ENCODE results near the gene CHST11.
A peak's percentile ranks its signal among the peaks of the same experiment; 100 is the strongest.

CHST11 gene

GRCh38 chr12:104609445-104609844 is 152.7 kb downstream of the CHST11 start:
- no peak for DNase-seq

GRCh38 chr12:104610513-104611235 is 153.9 kb downstream of the CHST11 start:
- no peak for DNase-seq

- DNase-seq = no peak
Observed at GRCh38 chr12:104611671-104612070, 154.9 kb downstream of the CHST11 start.

GRCh38 chr12:104613372-104613771 is 156.6 kb downstream of the CHST11 start:
- DNase-seq = peak in 1 of 3 donors; percentile 24

GRCh38 chr12:104615048-104615561 is 158.4 kb downstream of the CHST11 start:
- no peak for DNase-seq

GRCh38 chr12:104618691-104619090 is 161.9 kb downstream of the CHST11 start:
- no peak for DNase-seq

GRCh38 chr12:104619305-104619704 is 162.6 kb downstream of the CHST11 start:
- no peak for DNase-seq

- DNase-seq = no peak
Observed at GRCh38 chr12:104620837-104621531, 164.2 kb downstream of the CHST11 start.

- DNase-seq = peak in 1 of 3 donors; percentile 36
Observed at GRCh38 chr12:104622928-104623327, 166.2 kb downstream of the CHST11 start.

GRCh38 chr12:104623883-104624282 is 167.1 kb downstream of the CHST11 start:
- no peak for DNase-seq

- no peak for DNase-seq
Observed at GRCh38 chr12:104624529-104624928, 167.8 kb downstream of the CHST11 start.

GRCh38 chr12:104626069-104626837 is 169.5 kb downstream of the CHST11 start:
- DNase-seq = no peak

- DNase-seq = no peak
Observed at GRCh38 chr12:104627231-104627989, 170.7 kb downstream of the CHST11 start.

- no peak for DNase-seq
Observed at GRCh38 chr12:104627990-104628830, 171.5 kb downstream of the CHST11 start.

GRCh38 chr12:104628831-104629135 is 172.0 kb downstream of the CHST11 start:
- DNase-seq = no peak

- no peak for DNase-seq
Observed at GRCh38 chr12:104630230-104630670, 173.5 kb downstream of the CHST11 start.

- no peak for DNase-seq
Observed at GRCh38 chr12:104631867-104632266, 175.1 kb downstream of the CHST11 start.

- no peak for DNase-seq
Observed at GRCh38 chr12:104632724-104633201, 176.0 kb downstream of the CHST11 start.

GRCh38 chr12:104634044-104634443 is 177.3 kb downstream of the CHST11 start:
- no peak for DNase-seq

GRCh38 chr12:104634852-104635251 is 178.1 kb downstream of the CHST11 start:
- no peak for DNase-seq

- DNase-seq = no peak
Observed at GRCh38 chr12:104635607-104636343, 179.0 kb downstream of the CHST11 start.
